ENCODE data around the gene FAM3C.

The FAM3C gene

DNA sequence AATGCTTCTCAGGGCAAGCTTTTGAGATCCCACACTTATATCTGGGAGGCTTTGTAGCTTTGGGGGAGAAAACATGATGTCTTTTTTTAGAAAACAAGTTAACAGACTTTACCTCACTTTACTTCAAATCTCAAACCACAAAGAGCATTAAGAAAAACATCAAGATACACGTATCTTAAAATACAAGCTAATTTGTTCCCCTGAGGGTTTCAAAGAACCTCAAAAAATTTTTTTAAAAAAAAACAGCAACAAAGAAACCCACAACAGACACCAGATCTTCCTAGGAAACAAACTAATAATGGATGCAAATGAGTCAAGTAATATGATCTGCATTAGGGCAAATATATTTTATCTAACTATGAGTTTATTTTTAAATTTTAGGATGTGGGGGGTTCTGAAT lies 24.7 kb downstream of the FAM3C start:
- H3K4me3 ChIP-seq (ENCODE audit: low read depth, low read length), result no peak overlapping the region
- TF ChIP-seq CTCF (conservative IDR thresholded peaks at IDR 0.05; ENCODE audit: low read depth, low read length), result no peak
- DNase-seq (ENCODE audit: low read depth), result no peak

GRCh38 chr7:121369462-121369861 lies 26.6 kb downstream of the FAM3C start:
- H3K4me3 ChIP-seq (ENCODE audit: low read depth, low read length), result no peak overlapping the region
- peak; percentile 93 for DNase-seq (ENCODE audit: low read depth)
- no peak for TF ChIP-seq CTCF (conservative IDR thresholded peaks at IDR 0.05; ENCODE audit: low read depth, low read length)

DNA sequence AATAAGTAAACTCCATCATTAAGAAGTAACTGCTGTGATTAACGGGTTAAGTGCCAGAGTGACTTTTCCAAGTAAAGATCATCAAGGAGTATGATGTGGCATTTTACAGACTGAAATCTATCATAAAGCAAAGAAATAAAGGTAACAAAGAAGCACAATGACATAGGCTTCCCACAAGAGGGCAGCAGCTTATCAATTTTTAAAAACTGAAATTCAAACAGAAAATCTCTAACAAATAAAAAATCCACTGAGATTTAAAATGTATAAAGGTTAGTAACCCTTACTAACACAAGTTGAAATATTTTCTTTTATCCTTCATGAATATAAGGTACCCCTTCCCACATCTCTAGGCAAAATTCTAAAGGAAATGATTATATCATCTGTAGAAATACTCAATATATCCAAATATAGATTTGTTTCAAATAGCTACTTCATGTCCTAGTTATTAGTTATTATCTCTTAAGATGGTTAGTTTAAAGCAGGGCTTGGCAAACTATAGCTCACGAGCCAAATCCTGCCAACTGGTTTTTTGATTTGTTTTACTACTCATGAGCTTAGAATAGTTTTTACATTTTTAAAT lies 29.2 kb downstream of the FAM3C start:
- peak; percentile 72 for DNase-seq (ENCODE audit: low read depth)
- peak; percentile 60 for TF ChIP-seq CTCF (conservative IDR thresholded peaks at IDR 0.05; ENCODE audit: low read depth, low read length)
- H3K4me3 ChIP-seq (ENCODE audit: low read depth, low read length), result no peak overlapping the region

DNA sequence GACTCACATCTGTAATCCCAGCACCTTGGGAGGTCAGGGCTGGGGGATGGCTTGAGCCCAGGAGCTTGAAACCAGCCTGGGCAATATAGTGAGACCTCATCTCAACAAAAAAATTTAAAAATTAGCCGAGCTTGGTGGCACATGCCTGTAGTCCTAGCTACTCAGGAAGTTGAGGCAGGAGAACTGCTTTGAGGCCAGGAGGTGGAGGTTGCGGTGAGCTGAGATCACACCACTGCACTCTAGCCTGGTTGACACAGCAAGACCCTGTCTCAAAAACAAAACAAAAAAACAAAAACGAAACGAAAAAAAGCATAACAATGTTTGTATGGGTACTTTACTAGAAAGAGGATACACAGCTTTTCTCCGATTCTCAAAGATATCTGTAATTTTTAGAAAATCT lies 35.5 kb downstream of the FAM3C start:
- DNase-seq (ENCODE audit: low read depth), result no peak
- TF ChIP-seq CTCF (conservative IDR thresholded peaks at IDR 0.05; ENCODE audit: low read depth, low read length), result no peak
- H3K4me3 ChIP-seq (ENCODE audit: low read depth, low read length), result no peak overlapping the region

GRCh38 chr7:121355574-121355973 lies 40.5 kb downstream of the FAM3C start:
- no peak for DNase-seq (ENCODE audit: low read depth)
- H3K4me3 ChIP-seq (ENCODE audit: low read depth, low read length), result no peak overlapping the region

GRCh38 chr7:121352323-121352722 lies 43.8 kb downstream of the FAM3C start:
- DNase-seq (ENCODE audit: low read depth), result no peak
- H3K4me3 ChIP-seq (ENCODE audit: low read depth, low read length), result no peak overlapping the region
- no peak for TF ChIP-seq CTCF (conservative IDR thresholded peaks at IDR 0.05; ENCODE audit: low read depth, low read length)

More at GRCh38 chr7:121355574-121355973, 40.5 kb downstream of the FAM3C start:
- TF ChIP-seq CTCF (conservative IDR thresholded peaks at IDR 0.05; ENCODE audit: low read depth, low read length), result no peak

DNA sequence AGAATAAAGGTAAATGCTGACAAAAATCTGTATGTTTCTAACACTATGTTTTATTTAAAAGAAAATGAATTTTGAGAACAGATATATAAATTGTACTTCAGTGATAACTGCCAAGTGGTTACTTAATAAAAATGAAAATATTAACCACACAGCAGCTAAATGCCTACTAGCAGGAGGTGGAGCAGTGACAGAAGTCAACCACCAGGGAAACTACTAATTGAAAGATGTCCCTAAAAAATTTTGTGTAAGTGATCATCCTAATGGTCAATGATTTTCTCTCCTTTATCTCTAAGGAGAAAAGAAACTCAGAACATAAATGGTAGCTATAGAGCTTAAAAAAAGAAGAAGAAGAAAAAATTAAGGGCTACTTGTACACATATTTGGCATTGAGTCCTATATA lies 44.4 kb downstream of the FAM3C start:
- no peak overlapping the region for H3K4me3 ChIP-seq (ENCODE audit: low read depth, low read length)

More for the DNA sequence above, 44.4 kb downstream of the FAM3C start:
- DNase-seq (ENCODE audit: low read depth), result no peak
- peak; percentile 17 for TF ChIP-seq CTCF (conservative IDR thresholded peaks at IDR 0.05; ENCODE audit: low read depth, low read length)
